Astrocyte of the cerebellum (primary cell): ENCODE measurements around the gene CYSRT1.

Experiments
- DNase-seq: peaks from one replicate; pipeline ENCODE4 v3.0.0-alpha.2; 2011; ENCODE audit warnings: low read depth
- H3K4me3 ChIP-seq: 2 replicates; pipeline ENCODE4 v1.5.1; 2011; ENCODE audit warnings: mild to moderate bottlenecking, low read depth, low read length, moderate library complexity
- in situ Hi-C: cut with HindIII; loops from 2 replicates; pipeline ENCODE4 v1.10.0; 2017; ENCODE audit warnings: low sequenced_read_pairs
- TF ChIP-seq, protein P1 (sequence below): IDR thresholded peaks from 2 replicates; pipeline ENCODE4 v1.5.1; 2012; ENCODE audit warnings: low read length, low read depth, moderate library complexity, mild to moderate bottlenecking; ENCODE audit errors: missing control alignments

Gene CYSRT1

DNA sequence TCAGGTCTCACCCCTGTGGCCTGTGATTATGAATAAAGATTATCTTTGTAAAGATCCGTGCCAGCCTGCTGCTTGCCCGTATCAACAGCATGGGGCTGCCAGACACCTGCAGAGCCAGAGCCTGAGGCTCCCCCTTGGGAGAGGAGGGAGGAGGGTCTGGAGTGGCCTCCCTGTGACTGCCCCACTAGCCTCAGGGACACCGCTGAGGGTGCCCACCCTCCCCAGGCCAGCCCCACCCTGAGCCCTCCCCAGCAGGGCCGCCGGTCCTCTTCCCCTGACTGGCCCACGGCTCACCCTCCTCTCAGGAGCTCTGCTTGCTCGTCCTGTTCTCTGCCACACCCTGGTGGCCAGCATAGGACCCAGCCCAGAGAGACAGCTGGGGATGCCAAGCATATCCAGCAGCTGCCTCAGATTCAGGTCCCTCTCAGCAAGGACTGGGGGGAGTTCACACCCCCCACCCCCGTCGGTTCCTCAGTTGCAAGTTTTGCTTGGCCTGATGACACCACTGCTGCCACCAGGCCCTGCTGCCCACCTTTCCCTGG lies 34.6 kb upstream of the CYSRT1 start:
- TF ChIP-seq, protein P1, sequence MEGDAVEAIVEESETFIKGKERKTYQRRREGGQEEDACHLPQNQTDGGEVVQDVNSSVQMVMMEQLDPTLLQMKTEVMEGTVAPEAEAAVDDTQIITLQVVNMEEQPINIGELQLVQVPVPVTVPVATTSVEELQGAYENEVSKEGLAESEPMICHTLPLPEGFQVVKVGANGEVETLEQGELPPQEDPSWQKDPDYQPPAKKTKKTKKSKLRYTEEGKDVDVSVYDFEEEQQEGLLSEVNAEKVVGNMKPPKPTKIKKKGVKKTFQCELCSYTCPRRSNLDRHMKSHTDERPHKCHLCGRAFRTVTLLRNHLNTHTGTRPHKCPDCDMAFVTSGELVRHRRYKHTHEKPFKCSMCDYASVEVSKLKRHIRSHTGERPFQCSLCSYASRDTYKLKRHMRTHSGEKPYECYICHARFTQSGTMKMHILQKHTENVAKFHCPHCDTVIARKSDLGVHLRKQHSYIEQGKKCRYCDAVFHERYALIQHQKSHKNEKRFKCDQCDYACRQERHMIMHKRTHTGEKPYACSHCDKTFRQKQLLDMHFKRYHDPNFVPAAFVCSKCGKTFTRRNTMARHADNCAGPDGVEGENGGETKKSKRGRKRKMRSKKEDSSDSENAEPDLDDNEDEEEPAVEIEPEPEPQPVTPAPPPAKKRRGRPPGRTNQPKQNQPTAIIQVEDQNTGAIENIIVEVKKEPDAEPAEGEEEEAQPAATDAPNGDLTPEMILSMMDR: no peak
- DNase-seq: no peak
- H3K4me3 ChIP-seq: no peak overlapping the region
- in situ Hi-C loops: no loop called here

DNA sequence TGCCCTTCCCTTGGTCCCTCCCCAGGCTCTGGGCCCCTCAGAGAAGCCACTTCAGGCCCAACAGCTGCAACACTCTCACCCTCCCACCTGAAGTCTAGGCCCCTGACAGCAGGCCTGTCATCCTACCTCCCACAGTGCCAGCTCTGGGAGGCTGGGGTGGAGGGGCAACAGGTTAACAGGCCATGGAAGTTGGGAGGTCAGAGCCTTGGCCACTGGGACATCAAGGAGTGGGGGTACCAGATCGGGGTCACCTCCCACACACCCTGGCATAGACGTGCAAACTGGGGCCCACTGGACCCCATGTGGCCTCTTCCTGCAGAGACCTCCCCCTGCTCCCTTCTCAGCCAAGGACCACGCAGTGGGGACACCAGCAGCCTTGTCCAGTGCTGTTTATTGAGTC lies 33.7 kb upstream of the CYSRT1 start:
- H3K4me3 ChIP-seq: no peak overlapping the region
- in situ Hi-C loops: no loop called here
- TF ChIP-seq, protein P1: no peak
- no peak for DNase-seq

DNA sequence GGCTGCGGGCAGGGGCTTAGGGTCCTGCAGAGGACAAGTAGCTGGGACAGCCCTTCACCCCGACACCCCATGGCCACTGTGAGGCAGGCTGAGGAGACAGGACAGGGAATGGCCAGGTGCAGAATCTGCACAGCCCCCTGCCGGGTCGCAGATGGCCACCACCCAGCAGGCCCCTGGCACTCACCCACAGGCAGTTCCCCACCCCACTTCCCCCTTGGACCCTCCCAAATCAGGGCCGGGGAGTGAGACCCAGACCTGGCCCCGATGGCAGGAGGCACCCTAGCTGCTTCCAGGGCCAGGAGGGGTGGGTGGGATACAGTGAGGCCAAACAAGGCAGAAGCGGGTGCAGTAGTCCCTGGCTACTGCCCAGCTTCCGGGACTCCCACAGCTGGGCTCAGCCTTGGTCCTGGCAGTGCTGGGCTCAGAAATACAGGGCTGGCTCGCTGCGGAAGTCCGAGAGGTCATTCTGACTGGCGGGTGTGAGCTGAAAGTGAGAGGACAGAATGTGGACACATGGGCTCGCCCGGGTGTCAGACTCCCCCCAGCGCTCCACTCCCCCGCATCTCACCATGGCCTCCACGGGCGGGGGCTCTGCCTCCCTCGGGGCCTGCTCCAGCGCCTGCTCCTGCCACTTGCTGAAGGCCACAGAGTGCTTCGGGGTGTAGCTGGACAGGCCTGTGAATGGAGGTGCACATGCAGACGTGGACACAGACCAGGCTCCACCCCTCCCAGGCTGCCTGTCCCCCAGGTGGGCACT lies 33.1 kb upstream of the CYSRT1 start:
- no peak overlapping the region for H3K4me3 ChIP-seq
- TF ChIP-seq, protein P1: no peak
- DNase-seq: no peak
- in situ Hi-C loops: no loop called here

DNA sequence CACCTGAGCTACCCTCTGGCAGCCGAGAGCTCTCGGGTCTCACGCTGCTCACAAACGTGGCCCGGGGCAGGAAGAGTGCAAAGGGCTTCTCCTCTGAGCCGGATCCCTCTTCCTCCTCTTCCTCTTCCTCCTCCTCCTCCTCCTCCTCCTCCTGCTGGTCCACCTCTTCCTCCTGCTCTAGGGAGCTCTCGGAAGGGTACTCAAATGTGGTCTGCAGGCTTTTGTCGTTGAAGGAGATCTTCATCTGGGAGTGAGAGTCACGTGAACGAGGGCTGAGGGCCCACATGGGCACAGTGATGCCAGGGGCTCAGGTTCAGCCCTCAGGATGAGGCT lies 32.6 kb upstream of the CYSRT1 start:
- DNase-seq: no peak
- H3K4me3 ChIP-seq: no peak overlapping the region
- in situ Hi-C loops: no loop called here
- TF ChIP-seq, protein P1: no peak

DNA sequence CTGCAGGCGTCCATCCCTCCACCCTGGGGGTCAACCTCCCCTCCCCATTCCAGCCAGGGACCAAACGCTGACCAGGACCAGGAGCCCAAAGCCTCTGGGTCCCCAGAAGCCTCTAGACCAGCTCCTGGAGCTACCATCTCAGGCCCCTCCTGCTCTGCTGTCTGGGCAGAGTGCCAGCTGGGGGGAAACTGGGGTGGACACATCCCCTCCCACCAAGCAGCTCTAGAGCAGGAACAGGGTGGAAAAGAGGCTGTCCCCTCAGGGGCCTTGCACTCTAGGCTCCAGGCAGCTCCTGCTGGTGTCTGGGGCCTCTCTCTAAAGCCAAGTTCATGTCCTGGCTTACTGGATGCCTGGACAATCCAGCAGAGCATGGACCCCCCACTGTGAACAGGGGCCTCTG lies 32.1 kb upstream of the CYSRT1 start:
- TF ChIP-seq, protein P1: no peak
- no peak for DNase-seq
- in situ Hi-C loops: no loop called here
- no peak overlapping the region for H3K4me3 ChIP-seq

DNA sequence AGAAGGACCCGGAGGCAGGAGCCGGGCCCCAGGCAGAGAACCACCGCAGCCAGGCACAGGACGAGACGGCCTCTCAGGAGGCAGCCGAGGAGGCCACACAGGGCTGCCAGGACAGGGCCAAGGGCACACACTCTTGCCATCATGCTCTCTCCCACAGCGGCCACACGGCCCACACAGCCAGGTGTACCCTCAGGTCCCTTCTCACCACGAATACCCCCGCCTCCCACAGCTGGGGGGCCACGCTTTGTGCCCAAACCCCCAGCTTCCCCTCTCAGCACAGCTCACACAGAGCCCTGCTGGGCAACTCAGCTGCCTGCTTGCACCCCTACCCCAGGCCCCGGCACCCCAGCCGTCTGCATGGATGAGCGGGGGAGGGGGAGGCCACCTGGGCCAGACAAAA lies 31.2 kb upstream of the CYSRT1 start:
- TF ChIP-seq, protein P1: no peak
- no peak for DNase-seq
- in situ Hi-C loops: no loop called here
- no peak overlapping the region for H3K4me3 ChIP-seq
